LNCAP (cell line): ENCODE measurements around the gene FTO.

Experiments used
- CTCF ChIP-seq: fragments of 450-650 bp; IDR thresholded peaks from 2 replicates; pipeline ENCODE4 v1.5.1; 2017; ENCODE audit warnings: mild to moderate bottlenecking

The FTO gene

GRCh38 chr16:53999841-54000240 is 295.9 kb downstream of the FTO start:
- TF ChIP-seq CTCF, result no peak

GRCh38 chr16:54000361-54000760 is 296.4 kb downstream of the FTO start:
- TF ChIP-seq CTCF, result no peak

GRCh38 chr16:54006693-54007092 is 302.7 kb downstream of the FTO start:
- no peak for TF ChIP-seq CTCF

GRCh38 chr16:54007504-54007903 is 303.5 kb downstream of the FTO start:
- TF ChIP-seq CTCF, result no peak

GRCh38 chr16:54009464-54010176 is 305.7 kb downstream of the FTO start:
- TF ChIP-seq CTCF, result no peak

- TF ChIP-seq CTCF, result no peak
These were observed 311.2 kb downstream of the FTO start for GRCh38 chr16:54015147-54015546.

- no peak for TF ChIP-seq CTCF
These were observed 318.4 kb downstream of the FTO start for GRCh38 chr16:54022362-54022761.

- no peak for TF ChIP-seq CTCF
These were observed 322.5 kb downstream of the FTO start for GRCh38 chr16:54026456-54026855.
